ENCODE data around the gene SQSTM1. TPM values are rescaled to one million over a fixed set of nuclear protein-coding genes. Genes with fewer than 3 reads are reported as not detected.

Gene SQSTM1
- total and polyA plus RNA-seq, 10 donors: 105 to 328 (median 276) TPM

DNA sequence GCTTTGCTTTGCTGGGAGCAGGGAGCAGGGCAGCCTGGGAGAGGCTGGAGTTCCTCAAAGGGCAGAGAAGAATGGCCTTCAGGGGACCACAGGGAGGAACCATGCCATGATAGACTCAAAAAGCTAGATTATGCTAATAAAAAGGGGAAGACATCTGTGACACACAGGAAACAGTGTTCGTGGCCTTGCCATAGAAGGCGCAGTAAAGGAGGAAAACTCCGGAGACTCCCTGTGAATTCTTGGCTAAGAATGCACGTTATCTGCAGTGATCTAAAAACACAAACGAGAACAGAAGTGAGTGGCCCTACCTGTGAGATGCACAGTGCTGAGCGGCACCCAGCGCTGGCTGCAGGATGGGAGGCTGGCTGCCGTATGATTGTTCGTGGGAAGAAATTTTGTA lies 42.8 kb upstream of the SQSTM1 start:
- intact Hi-C loops (cut with DNase I; ENCODE audit: low total_unique reads): no loop called here
- H3K27me3 ChIP-seq (replicated peaks in 1 of 7): no peaks in the 10 kb centered on the region
- H3K9me3 ChIP-seq: no peaks in the 10 kb centered on the region
- peak overlapping the region in 2 of 8 donors; percentile 5 to 24 for H3K27ac ChIP-seq
- peaks cover 0 to 59% (median 19%) of the 10 kb centered on the region in 6 donors for H3K4me1 ChIP-seq
- peaks cover 2 to 90% (median 66%) of the 10 kb centered on the region in 6 donors for H3K36me3 ChIP-seq
- DNase-seq: peak; percentile 25
- TF ChIP-seq POLR2AphosphoS5 (IDR thresholded peaks at IDR 0.05) (no peak), POLR2A (IDR thresholded peaks at IDR 0.05) (no peak)
- TF ChIP-seq, protein P1, sequence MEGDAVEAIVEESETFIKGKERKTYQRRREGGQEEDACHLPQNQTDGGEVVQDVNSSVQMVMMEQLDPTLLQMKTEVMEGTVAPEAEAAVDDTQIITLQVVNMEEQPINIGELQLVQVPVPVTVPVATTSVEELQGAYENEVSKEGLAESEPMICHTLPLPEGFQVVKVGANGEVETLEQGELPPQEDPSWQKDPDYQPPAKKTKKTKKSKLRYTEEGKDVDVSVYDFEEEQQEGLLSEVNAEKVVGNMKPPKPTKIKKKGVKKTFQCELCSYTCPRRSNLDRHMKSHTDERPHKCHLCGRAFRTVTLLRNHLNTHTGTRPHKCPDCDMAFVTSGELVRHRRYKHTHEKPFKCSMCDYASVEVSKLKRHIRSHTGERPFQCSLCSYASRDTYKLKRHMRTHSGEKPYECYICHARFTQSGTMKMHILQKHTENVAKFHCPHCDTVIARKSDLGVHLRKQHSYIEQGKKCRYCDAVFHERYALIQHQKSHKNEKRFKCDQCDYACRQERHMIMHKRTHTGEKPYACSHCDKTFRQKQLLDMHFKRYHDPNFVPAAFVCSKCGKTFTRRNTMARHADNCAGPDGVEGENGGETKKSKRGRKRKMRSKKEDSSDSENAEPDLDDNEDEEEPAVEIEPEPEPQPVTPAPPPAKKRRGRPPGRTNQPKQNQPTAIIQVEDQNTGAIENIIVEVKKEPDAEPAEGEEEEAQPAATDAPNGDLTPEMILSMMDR (IDR thresholded peaks at IDR 0.05 in 8 of 11, conservative IDR thresholded peaks at IDR 0.05 in 3 of 11): no peak
- 52 to 76% (median 54%) methylated on average over 9 of the region's 9 CpGs for WGBS, 5 donors
- H3K4me3 ChIP-seq: no peak overlapping the region

DNA sequence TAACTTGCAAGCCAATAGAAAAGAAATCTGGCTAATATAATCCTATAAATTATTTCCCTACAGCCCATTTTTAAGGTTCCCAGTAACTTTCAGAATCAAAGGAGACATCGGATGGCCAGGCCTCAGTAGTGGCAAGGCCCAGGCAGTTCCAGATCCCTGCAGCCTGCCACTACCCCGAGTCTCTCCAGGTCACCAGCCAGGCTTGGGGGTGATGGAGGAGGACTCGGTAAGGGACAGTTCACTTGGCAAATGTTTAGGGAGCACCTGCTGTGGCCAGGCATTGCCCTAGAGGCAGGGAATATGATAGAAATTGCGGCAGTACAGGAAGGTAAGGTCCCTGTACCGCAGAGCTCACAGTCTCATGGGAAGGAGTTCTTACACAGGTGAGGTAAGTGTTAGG lies 42.1 kb upstream of the SQSTM1 start:
- WGBS, 5 donors: 93 to 97% (median 95%) methylated on average over 5 of the region's 5 CpGs
- Histone ChIP-seq H3K27ac (no peak overlapping the region), H3K9me3 (no peaks in the 10 kb centered on the region), H3K36me3 (peaks cover 2 to 83% (median 59%) of the 10 kb centered on the region in 6 donors), H3K27me3 (replicated peaks in 1 of 7) (no peaks in the 10 kb centered on the region), H3K4me1 (peaks cover 0 to 59% (median 19%) of the 10 kb centered on the region in 6 donors), H3K4me3 (no peak overlapping the region)
- intact Hi-C loops (cut with DNase I; ENCODE audit: low total_unique reads): no loop called here
- DNase-seq: peak; percentile 30
- TF ChIP-seq POLR2AphosphoS5 (IDR thresholded peaks at IDR 0.05) (no peak), POLR2A (IDR thresholded peaks at IDR 0.05) (no peak)
- TF ChIP-seq, protein P1 (IDR thresholded peaks at IDR 0.05 in 8 of 11, conservative IDR thresholded peaks at IDR 0.05 in 3 of 11): no peak

DNA sequence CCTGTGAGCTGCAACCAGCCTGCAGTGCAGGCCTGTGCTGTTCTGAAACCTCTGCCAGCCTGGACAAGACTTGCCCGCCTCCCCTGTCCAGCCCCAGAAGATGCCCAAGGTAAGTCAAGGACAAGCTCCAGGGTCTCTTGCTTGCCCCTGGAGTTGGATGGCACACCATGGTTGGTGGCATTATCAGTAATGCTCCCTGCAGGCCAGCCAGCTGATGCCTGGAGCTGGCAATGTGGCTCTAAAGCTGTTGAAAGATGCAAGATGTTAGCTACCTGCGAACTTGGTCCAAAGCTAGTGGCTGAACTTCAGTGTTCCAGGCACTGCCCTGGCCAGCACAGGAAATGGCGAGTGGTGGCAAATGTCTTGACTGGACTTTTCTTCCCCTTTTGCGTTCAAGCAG lies 40.9 kb upstream of the SQSTM1 start:
- DNase-seq: peak; percentile 47
- H3K9me3 ChIP-seq: no peaks in the 10 kb centered on the region
- H3K27ac ChIP-seq: peak overlapping the region in 1 of 8 donors; percentile 9
- no peaks in the 10 kb centered on the region for H3K27me3 ChIP-seq (replicated peaks in 1 of 7)
- peaks cover 0 to 59% (median 19%) of the 10 kb centered on the region in 6 donors for H3K4me1 ChIP-seq
- intact Hi-C loops (cut with DNase I; ENCODE audit: low total_unique reads): no loop called here
- TF ChIP-seq POLR2A (IDR thresholded peaks at IDR 0.05) (no peak), POLR2AphosphoS5 (IDR thresholded peaks at IDR 0.05) (no peak)
- TF ChIP-seq, protein P1 (IDR thresholded peaks at IDR 0.05 in 8 of 11, conservative IDR thresholded peaks at IDR 0.05 in 3 of 11): no peak
- H3K4me3 ChIP-seq: no peak overlapping the region
- peaks cover 2 to 71% (median 47%) of the 10 kb centered on the region in 6 donors for H3K36me3 ChIP-seq
- 70 to 90% (median 82%) methylated on average over 4 of the region's 4 CpGs for WGBS, 5 donors

DNA sequence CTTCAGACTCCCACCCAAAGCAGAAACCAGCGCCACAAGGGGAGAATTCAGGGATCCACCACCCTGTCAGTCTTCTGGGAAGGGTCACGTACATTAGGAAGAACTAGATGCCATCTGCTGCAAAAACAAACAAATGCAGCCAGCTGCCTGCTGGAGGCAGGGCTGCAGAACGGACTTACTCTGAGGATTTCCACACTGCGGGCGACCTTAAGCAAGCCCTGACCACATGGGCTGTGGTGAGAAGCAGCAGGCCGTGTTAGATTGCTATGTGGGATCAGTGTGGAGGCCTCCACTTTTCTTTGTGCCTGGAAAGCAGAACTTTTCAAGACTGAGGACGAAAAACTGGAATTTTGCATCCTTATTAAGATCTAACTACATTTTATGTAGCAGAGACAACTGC lies 40.3 kb upstream of the SQSTM1 start:
- Histone ChIP-seq H3K36me3 (peaks cover 2 to 66% (median 41%) of the 10 kb centered on the region in 6 donors), H3K4me3 (no peak overlapping the region), H3K9me3 (no peaks in the 10 kb centered on the region), H3K27ac (peak overlapping the region in 1 of 8 donors; percentile 9), H3K4me1 (peaks cover 0 to 57% (median 19%) of the 10 kb centered on the region in 6 donors), H3K27me3 (replicated peaks in 1 of 7) (no peaks in the 10 kb centered on the region)
- intact Hi-C loops (cut with DNase I; ENCODE audit: low total_unique reads): no loop called here
- 55 to 83% (median 68%) methylated on average over 7 of the region's 7 CpGs for WGBS, 5 donors
- TF ChIP-seq, protein P1 (IDR thresholded peaks at IDR 0.05 in 8 of 11, conservative IDR thresholded peaks at IDR 0.05 in 3 of 11): no peak
- TF ChIP-seq POLR2AphosphoS5 (IDR thresholded peaks at IDR 0.05) (peak in 1 of 3 donors; percentile 17), POLR2A (IDR thresholded peaks at IDR 0.05) (no peak)
- peak; percentile 76 for DNase-seq

All from spleen (tissue), 11 donors.